Stomach (tissue), 9 donors: Measurements from ENCODE around the gene ZKSCAN3. TPM values are rescaled to one million over a fixed set of nuclear protein-coding genes. Genes with fewer than 3 reads are reported as not detected.

Experiments used
- DNase-seq, 2 donors: peaks; one replicate each; pipeline versions ENCODE4 v3.0.0 to v3.0.0-alpha.2; 2013 to 2019
- H3K27ac ChIP-seq, 5 donors: fragments of 200-600 bp in 4 of 5; sonication (generic) in 4 of 5; one replicate each; pipeline ENCODE4 v1.5.1; 2013 to 2019; ENCODE audit warnings: mild to moderate bottlenecking in 1 of 5, moderate library complexity in 1 of 5
- H3K27me3 ChIP-seq, 3 donors: fragments of 200-600 bp; sonication (generic); one replicate each; pipeline ENCODE4 v1.5.1; 2017 to 2019; ENCODE audit warnings: mixed run types in 1 of 3
- H3K36me3 ChIP-seq, 4 donors: fragments of 200-600 bp; sonication (generic); 1 replicate in 3 of 4; 2 replicates in 1 of 4; pipeline ENCODE4 v1.5.1; 2016 to 2019
- H3K4me1 ChIP-seq, 4 donors: fragments of 200-600 bp; sonication (generic); one replicate each; pipeline ENCODE4 v1.5.1; 2016 to 2019
- H3K4me3 ChIP-seq, 4 donors: fragments of 200-600 bp; sonication (generic) in 3 of 4; one replicate each; pipeline ENCODE4 v1.5.1; 2016 to 2019; ENCODE audit warnings: mild to moderate bottlenecking in 1 of 4
- H3K9me3 ChIP-seq, 4 donors: fragments of 200-600 bp; sonication (generic); one replicate each; pipeline ENCODE4 v1.5.1; 2016 to 2019
- CTCF ChIP-seq, 7 experiments: fragments of 450-650 bp in 4 of 7; fragments of 200-600 bp in 3 of 7; sonication (generic) in 3 of 7; IDR thresholded peaks; one replicate each; pipeline ENCODE4 v1.5.1; 2016 to 2019; ENCODE audit warnings: antibody characterized with exemption in 7 of 7, control low read depth in 2 of 7, mild to moderate bottlenecking in 1 of 7
- EP300 ChIP-seq: sonication (generic); formaldehyde crosslinking; IDR thresholded peaks from one replicate; pipeline ENCODE4 v1.6.1; 2017; ENCODE audit warnings: antibody characterized with exemption
- POLR2A ChIP-seq, 4 donors: fragments of 450-650 bp; IDR thresholded peaks; one replicate each; pipeline ENCODE4 v1.6.1; 2016; ENCODE audit warnings: antibody characterized with exemption in 4 of 4, control low read depth in 2 of 4, mild to moderate bottlenecking in 1 of 4, moderate library complexity in 1 of 4
- POLR2AphosphoS5 ChIP-seq, 3 donors: sonication (generic); formaldehyde crosslinking; IDR thresholded peaks; one replicate each; pipeline ENCODE4 v1.6.1; 2016; ENCODE audit warnings: antibody characterized with exemption in 3 of 3
- WGBS, 5 donors: extraction: QIAGEN DNeasy Blood & Tissue Kit in 3 of 5; methylation state at CpG; one replicate each; pipeline versions ENCODE4 v1.1.5 to v1.1.7; 2013 to 2018; 5-methylcytosine and 5-hydroxymethylcytosine counted together
- intact Hi-C: fragments of 100-400 bp; cut with DNase I; formaldehyde crosslinking; loops from one replicate; pipeline ENCODE4 v1.15.1; 2023; ENCODE audit warnings: low total_unique reads
- polyA plus RNA-seq, 3 donors: library from polyadenylated mRNA; stranded (reverse); fragments of 200-250 nt; gene quantifications; one replicate each; pipeline ENCODE4 v1.2.3, GENCODE V29; 2013
- total RNA-seq, 5 donors: library from RNA; depleted of rRNA; stranded (reverse); fragments of >200 nt; gene quantifications; one replicate each; pipeline versions ENCODE4 v1.1.0 to v1.2.3, GENCODE V29; 2014 to 2016
- donor health status: healthy with polysubstance abuse.
- donor health status: Bipolar disorder and iron deficiency.
- donor health status: healthy.

The ZKSCAN3 gene
- total and polyA plus RNA-seq, 8 donors, result 0.61 to 31.2 (median 3.2) TPM

- DNase-seq, result no peak
- Histone ChIP-seq H3K27ac (peak overlapping the region in 4 of 5 donors; percentile 80 to 84 (median 82)), H3K36me3 (peaks cover 4 to 66% (median 50%) of the 10 kb centered on the region in 4 donors), H3K4me3 (no peak overlapping the region), H3K4me1 (peaks cover 8 to 19% (median 9%) of the 10 kb centered on the region in 4 donors), H3K9me3 (peaks cover 0 to 3% (median 0%) of the 10 kb centered on the region in 4 donors), H3K27me3 (no peaks in the 10 kb centered on the region)
- intact Hi-C loops, result no loop called here
- WGBS, 5 donors, result 70 to 81% (median 77%) methylated on average over 2 of the region's 2 CpGs
- no peak for TF ChIP-seq EP300
- no peak for TF ChIP-seq CTCF (IDR thresholded peaks at IDR 0.05)
- no peak for TF ChIP-seq POLR2AphosphoS5 (IDR thresholded peaks at IDR 0.05)
- no peak for TF ChIP-seq POLR2A (IDR thresholded peaks at IDR 0.05)
Observed at GRCh38 chr6:28384143-28384533, 34.4 kb downstream of the ZKSCAN3 start.

GRCh38 chr6:28390688-28391087 is 40.9 kb downstream of the ZKSCAN3 start:
- TF ChIP-seq CTCF (IDR thresholded peaks at IDR 0.05), result no peak
- TF ChIP-seq EP300, result no peak
- TF ChIP-seq POLR2AphosphoS5 (IDR thresholded peaks at IDR 0.05), result no peak
- no peak for TF ChIP-seq POLR2A (IDR thresholded peaks at IDR 0.05)
- Histone ChIP-seq H3K27ac (no peak overlapping the region), H3K36me3 (peaks cover 28 to 88% (median 80%) of the 10 kb centered on the region in 4 donors), H3K9me3 (no peaks in the 10 kb centered on the region), H3K27me3 (no peaks in the 10 kb centered on the region), H3K4me3 (no peak overlapping the region), H3K4me1 (peaks cover 0 to 9% (median 2%) of the 10 kb centered on the region in 4 donors)
- 93 to 96% (median 94%) methylated on average over 8 of the region's 8 CpGs for WGBS, 5 donors
- DNase-seq, result no peak
- intact Hi-C loops, result no loop called here

- no peak for TF ChIP-seq CTCF (IDR thresholded peaks at IDR 0.05)
- no peak for TF ChIP-seq EP300
- no peak for TF ChIP-seq POLR2AphosphoS5 (IDR thresholded peaks at IDR 0.05)
- TF ChIP-seq POLR2A (IDR thresholded peaks at IDR 0.05), result no peak
- intact Hi-C loops, result no loop called here
- DNase-seq, result peak in 1 of 2 donors; percentile 12
- Histone ChIP-seq H3K9me3 (no peaks in the 10 kb centered on the region), H3K4me3 (no peak overlapping the region), H3K36me3 (peaks cover 25 to 83% (median 68%) of the 10 kb centered on the region in 4 donors), H3K27me3 (no peaks in the 10 kb centered on the region), H3K4me1 (peaks cover 5 to 38% (median 20%) of the 10 kb centered on the region in 4 donors), H3K27ac (no peak overlapping the region)
- WGBS, 5 donors, result 71 to 92% (median 84%) methylated on average over 5 of the region's 5 CpGs
Observed at GRCh38 chr6:28393912-28394662, 44.3 kb downstream of the ZKSCAN3 start.

- Histone ChIP-seq H3K36me3 (peaks cover 14 to 65% (median 49%) of the 10 kb centered on the region in 4 donors), H3K4me3 (no peak overlapping the region), H3K4me1 (peaks cover 5 to 44% (median 23%) of the 10 kb centered on the region in 4 donors), H3K27me3 (no peaks in the 10 kb centered on the region), H3K27ac (no peak overlapping the region), H3K9me3 (no peaks in the 10 kb centered on the region)
- WGBS, 5 donors, result 94 to 100% (median 96%) methylated on average over 4 of the region's 4 CpGs
- intact Hi-C loops, result no loop called here
- DNase-seq, result no peak
- TF ChIP-seq EP300 (no peak), POLR2AphosphoS5 (IDR thresholded peaks at IDR 0.05) (no peak), CTCF (IDR thresholded peaks at IDR 0.05) (no peak), POLR2A (IDR thresholded peaks at IDR 0.05) (no peak)
Observed at GRCh38 chr6:28395918-28396317, 46.2 kb downstream of the ZKSCAN3 start.
